Measurements from ENCODE around the gene CALM1. TPM values are rescaled to one million over a fixed set of nuclear protein-coding genes. Genes with fewer than 3 reads are reported as not detected.

Gene CALM1
- total and polyA plus RNA-seq, 10 of the 15 experiments (the other 5 are each of a cell fraction or from before 2014, with no cell fraction given) = 110 to 729 (median 261) TPM

DNA sequence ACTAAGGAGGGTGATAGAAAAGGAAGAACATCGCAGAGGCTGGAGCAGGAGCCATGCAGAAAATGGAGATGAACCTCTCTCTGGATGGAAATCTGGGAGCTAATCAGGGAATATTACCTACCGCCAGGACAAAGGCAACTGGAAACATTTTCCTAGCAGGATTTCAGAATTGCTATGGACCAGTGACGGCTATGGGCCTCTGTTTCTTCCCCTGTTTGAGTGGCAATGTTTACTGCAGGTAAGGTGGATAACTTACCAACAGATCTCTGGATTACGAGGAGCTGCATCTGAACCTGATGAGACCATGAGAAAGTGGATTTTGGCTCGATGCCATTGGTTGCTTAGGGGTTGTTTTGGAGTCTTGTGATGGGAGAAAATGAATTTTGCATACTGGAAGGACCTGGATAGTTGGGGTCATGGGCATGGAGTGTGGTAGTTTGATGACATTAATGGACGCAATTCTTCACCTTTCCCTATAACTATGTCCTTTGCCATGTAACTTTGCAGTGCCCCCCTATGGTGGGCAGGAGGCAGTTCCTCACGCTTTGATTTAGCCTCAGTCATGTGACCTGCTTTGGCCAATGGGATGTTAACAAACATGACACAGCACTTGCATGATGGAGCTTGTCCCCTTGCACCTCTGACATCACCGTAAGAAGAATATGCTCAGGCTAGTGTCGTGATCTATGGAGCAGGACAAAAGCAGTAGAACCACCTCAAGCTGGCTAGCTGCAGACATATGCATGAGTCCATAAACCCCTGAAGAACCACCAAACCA lies 51.1 kb downstream of the CALM1 start (continued):
- TF ChIP-seq, protein P1, sequence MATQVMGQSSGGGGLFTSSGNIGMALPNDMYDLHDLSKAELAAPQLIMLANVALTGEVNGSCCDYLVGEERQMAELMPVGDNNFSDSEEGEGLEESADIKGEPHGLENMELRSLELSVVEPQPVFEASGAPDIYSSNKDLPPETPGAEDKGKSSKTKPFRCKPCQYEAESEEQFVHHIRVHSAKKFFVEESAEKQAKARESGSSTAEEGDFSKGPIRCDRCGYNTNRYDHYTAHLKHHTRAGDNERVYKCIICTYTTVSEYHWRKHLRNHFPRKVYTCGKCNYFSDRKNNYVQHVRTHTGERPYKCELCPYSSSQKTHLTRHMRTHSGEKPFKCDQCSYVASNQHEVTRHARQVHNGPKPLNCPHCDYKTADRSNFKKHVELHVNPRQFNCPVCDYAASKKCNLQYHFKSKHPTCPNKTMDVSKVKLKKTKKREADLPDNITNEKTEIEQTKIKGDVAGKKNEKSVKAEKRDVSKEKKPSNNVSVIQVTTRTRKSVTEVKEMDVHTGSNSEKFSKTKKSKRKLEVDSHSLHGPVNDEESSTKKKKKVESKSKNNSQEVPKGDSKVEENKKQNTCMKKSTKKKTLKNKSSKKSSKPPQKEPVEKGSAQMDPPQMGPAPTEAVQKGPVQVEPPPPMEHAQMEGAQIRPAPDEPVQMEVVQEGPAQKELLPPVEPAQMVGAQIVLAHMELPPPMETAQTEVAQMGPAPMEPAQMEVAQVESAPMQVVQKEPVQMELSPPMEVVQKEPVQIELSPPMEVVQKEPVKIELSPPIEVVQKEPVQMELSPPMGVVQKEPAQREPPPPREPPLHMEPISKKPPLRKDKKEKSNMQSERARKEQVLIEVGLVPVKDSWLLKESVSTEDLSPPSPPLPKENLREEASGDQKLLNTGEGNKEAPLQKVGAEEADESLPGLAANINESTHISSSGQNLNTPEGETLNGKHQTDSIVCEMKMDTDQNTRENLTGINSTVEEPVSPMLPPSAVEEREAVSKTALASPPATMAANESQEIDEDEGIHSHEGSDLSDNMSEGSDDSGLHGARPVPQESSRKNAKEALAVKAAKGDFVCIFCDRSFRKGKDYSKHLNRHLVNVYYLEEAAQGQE (IDR thresholded peaks at IDR 0.05; ENCODE audit: low read depth, low read length) = no peak
- TF ChIP-seq, protein P2, sequence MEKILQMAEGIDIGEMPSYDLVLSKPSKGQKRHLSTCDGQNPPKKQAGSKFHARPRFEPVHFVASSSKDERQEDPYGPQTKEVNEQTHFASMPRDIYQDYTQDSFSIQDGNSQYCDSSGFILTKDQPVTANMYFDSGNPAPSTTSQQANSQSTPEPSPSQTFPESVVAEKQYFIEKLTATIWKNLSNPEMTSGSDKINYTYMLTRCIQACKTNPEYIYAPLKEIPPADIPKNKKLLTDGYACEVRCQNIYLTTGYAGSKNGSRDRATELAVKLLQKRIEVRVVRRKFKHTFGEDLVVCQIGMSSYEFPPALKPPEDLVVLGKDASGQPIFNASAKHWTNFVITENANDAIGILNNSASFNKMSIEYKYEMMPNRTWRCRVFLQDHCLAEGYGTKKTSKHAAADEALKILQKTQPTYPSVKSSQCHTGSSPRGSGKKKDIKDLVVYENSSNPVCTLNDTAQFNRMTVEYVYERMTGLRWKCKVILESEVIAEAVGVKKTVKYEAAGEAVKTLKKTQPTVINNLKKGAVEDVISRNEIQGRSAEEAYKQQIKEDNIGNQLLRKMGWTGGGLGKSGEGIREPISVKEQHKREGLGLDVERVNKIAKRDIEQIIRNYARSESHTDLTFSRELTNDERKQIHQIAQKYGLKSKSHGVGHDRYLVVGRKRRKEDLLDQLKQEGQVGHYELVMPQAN (conservative IDR thresholded peaks at IDR 0.05) = no peak
- no peak for TF ChIP-seq ZNF24 (IDR thresholded peaks at IDR 0.05)

DNA sequence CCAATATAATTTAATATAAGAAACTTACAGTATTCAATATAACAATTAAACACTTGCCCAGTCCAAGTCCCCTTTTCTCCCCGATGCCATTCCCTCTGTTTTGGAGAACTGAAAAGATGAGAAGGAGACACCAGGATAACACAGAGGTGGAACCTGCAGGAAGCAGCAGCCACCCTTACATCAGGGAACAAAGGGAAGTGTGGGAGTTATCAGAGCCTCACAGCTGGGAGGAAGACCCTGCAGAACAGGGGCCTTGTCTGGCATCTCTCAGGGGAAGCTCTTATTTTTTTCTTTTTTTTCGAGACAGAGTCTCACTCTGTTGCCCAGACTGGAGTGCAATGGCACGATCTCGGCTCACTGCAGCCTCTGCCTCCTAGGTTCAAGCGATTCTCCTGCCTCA lies 52.6 kb downstream of the CALM1 start:
- intact Hi-C loops (cut with micrococcal nuclease; ENCODE audit: unreplicated experiment) = no loop called here
- BruUV-seq (replicated peaks) = no TSS peak
- no peak overlapping the region for H3K9ac ChIP-seq (ENCODE audit: control insufficient read depth, insufficient read depth, low read length)
- peaks cover 13% of the 10 kb centered on the region for H3K4me1 ChIP-seq (ENCODE audit: control insufficient read depth, insufficient read depth, low read length)
- H4K20me1 ChIP-seq (ENCODE audit: control insufficient read depth, insufficient read depth) = no peaks in the 10 kb centered on the region
- DNase-seq (ENCODE audit: low read depth, low spot score) (no peak), ATAC-seq (no peak), FAIRE-seq (no peak)
- no peaks in the 10 kb centered on the region for H3K36me3 ChIP-seq (ENCODE audit: control insufficient read depth in 2 of 2, insufficient read depth in 2 of 2, low read length in 1 of 2)
- H3K27me3 ChIP-seq (replicated peaks in 1 of 2; ENCODE audit: control insufficient read depth in 2 of 2, insufficient read depth in 2 of 2, low read length in 1 of 2) = no peaks in the 10 kb centered on the region
- ChIA-PET RAD21 (ENCODE audit: unreplicated experiment) (no interaction called here), POLR2A (no interaction called here), CTCF (no interaction called here), SMC1A (ENCODE audit: uncharacterized antibody, unreplicated experiment) (no interaction called here)
- no peaks in the 10 kb centered on the region for H3K9me3 ChIP-seq (replicated peaks; ENCODE audit: control insufficient read depth, insufficient read depth, low read length)
- in situ Hi-C loops (cut with MboI) = no loop called here
- no peak overlapping the region for H3K4me3 ChIP-seq
- WGBS (ENCODE audit: insufficient coverage, insufficient replicate concordance, low lambda C conversion rate, missing lambda C conversion rate) = 25% methylated on average over 5 of the region's 5 CpGs
- H3K4me2 ChIP-seq (ENCODE audit: control insufficient read depth, insufficient read depth) = no peak overlapping the region
- H3K27ac ChIP-seq (ENCODE audit: control insufficient read depth, insufficient read depth) = no peak overlapping the region
- no peak overlapping the region for H2AFZ ChIP-seq (ENCODE audit: control insufficient read depth, low read depth, low read length)
- H3K79me2 ChIP-seq (ENCODE audit: control insufficient read depth, insufficient read depth, low read length) = no peaks in the 10 kb centered on the region
- TF ChIP-seq RUNX3 (IDR thresholded peaks at IDR 0.05; ENCODE audit: low read length) (no peak), CBX5 (IDR thresholded peaks at IDR 0.05; ENCODE audit: low read depth) (no peak), POLR2A (IDR thresholded peaks at IDR 0.05; ENCODE audit: low read depth, low read length) (no peak), TCF12 (IDR thresholded peaks at IDR 0.05; ENCODE audit: low read depth, low read length) (no peak), EP300 (IDR thresholded peaks at IDR 0.05; ENCODE audit: borderline replicate concordance in 1 of 2, control insufficient read depth in 1 of 2, low read depth in 2 of 2, low read length in 2 of 2) (no peak), ZNF217 (IDR thresholded peaks at IDR 0.05) (no peak)
- TF ChIP-seq, protein P3, sequence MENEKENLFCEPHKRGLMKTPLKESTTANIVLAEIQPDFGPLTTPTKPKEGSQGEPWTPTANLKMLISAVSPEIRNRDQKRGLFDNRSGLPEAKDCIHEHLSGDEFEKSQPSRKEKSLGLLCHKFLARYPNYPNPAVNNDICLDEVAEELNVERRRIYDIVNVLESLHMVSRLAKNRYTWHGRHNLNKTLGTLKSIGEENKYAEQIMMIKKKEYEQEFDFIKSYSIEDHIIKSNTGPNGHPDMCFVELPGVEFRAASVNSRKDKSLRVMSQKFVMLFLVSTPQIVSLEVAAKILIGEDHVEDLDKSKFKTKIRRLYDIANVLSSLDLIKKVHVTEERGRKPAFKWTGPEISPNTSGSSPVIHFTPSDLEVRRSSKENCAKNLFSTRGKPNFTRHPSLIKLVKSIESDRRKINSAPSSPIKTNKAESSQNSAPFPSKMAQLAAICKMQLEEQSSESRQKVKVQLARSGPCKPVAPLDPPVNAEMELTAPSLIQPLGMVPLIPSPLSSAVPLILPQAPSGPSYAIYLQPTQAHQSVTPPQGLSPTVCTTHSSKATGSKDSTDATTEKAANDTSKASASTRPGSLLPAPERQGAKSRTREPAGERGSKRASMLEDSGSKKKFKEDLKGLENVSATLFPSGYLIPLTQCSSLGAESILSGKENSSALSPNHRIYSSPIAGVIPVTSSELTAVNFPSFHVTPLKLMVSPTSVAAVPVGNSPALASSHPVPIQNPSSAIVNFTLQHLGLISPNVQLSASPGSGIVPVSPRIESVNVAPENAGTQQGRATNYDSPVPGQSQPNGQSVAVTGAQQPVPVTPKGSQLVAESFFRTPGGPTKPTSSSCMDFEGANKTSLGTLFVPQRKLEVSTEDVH (IDR thresholded peaks at IDR 0.05; ENCODE audit: low read depth, partially characterized antibody) = no peak
- TF ChIP-seq, protein P4, sequence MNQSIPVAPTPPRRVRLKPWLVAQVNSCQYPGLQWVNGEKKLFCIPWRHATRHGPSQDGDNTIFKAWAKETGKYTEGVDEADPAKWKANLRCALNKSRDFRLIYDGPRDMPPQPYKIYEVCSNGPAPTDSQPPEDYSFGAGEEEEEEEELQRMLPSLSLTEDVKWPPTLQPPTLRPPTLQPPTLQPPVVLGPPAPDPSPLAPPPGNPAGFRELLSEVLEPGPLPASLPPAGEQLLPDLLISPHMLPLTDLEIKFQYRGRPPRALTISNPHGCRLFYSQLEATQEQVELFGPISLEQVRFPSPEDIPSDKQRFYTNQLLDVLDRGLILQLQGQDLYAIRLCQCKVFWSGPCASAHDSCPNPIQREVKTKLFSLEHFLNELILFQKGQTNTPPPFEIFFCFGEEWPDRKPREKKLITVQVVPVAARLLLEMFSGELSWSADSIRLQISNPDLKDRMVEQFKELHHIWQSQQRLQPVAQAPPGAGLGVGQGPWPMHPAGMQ (IDR thresholded peaks at IDR 0.05; ENCODE audit: borderline replicate concordance) = no peak

All from GM12878 (cell line).